SK-N-MC (cell line): ENCODE measurements around the gene PRM3.

Source experiments
- EZH2 ChIP-seq: fragments of 200-600 bp; sonication (generic); IDR thresholded peaks from one replicate; pipeline ENCODE4 v1.6.1; 2017; ENCODE audit warnings: antibody characterized with exemption
- FOXP2 ChIP-seq: optimal IDR thresholded peaks from 2 replicates; pipeline ENCODE3; 2011; ENCODE audit warnings: mild to moderate bottlenecking, moderate library complexity; ENCODE audit not compliant: insufficient read depth; ENCODE audit errors: extremely low read length, control extremely low read depth
- POLR2AphosphoS5 ChIP-seq: IDR thresholded peaks from 2 replicates; pipeline ENCODE4 v1.6.1; 2012; ENCODE audit warnings: mild to moderate bottlenecking, low read depth, low read length, borderline replicate concordance

DNA sequence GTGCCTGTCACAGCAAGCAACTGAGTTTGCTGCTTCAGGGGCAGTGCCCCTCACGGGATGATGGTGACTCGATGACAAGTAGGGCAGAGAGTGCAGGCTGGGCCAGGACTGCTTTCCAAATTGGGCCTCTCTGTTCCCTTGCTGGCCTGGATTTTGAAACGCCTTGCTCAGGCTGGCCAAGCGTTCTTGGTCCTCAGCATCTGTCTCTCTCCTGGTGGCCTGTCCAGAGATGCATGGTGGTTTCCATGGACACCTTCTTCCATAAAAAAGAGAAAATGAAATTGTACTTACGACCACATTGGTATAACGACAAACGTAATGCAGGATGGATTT lies 27.1 kb upstream of the PRM3 start:
- no peak for TF ChIP-seq POLR2AphosphoS5
- no peak for TF ChIP-seq EZH2
- no peak for TF ChIP-seq FOXP2
